Measurements from ENCODE around the gene ZFP69B.
"Not testable (repeated sequence)": the region's sequence is repeated elsewhere in the genome, so short reads cannot be mapped to it uniquely, and the experiment has no call there.

ZFP69B gene

DNA sequence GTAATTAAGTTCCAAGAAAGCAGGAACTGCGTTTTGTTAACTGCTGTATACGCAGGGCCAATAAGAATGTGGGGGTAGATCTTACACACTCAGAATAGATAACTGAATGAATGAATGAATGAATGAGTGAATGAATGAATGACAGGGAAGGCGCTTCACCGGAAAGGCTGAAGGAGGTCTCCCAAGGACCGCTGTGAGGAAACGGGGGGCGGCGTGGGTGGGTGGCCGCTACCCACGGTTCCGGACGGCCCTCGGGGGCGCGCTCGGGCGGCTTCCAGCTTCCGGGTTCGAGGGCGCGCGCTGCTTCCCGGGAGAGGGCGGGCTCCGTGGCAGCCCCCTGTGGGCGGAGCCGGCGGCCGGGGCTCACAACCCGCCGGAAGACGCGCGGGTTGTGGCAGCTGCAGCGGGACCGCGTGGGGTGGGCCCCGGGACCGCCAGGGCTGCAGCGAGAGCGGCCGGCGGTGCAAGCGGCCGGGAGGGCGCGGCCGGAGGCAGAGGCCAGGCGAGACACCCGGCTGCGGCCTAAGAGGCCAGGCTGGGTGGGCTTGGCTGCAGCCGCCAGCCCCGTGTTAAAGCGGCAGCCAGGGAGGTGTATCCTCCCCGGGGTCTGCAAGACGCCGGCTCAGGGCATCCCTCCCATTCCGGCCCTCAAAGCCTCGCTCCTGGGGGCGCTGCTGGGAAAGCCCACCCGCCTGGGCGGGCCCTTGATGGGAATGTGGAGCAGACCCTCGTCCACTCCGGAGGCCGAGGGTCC lies 26.8 kb downstream of the ZFP69B start, which contains the start of gene ZFP69:
TSS of gene ZFP69 (plus strand) at position 367 of the 754 bp plus-strand sequence. CDS start 2,072 bp downstream, outside the sequence.
- no peaks in the 10 kb centered on the region for H3K27me3 ChIP-seq (ENCODE audit: control insufficient read depth in 5 of 5, insufficient read depth in 4 of 5, low read length in 5 of 5)
- H3K27ac ChIP-seq (ENCODE audit: low read depth, low read length): peak within 1 kb of the TSS; percentile 41
- peaks cover 0 to 17% (median 15%) of the 10 kb centered on the region in 5 donors for H3K4me1 ChIP-seq (ENCODE audit: control insufficient read depth in 5 of 5, insufficient read depth in 5 of 5, low read length in 5 of 5)
- H3K9me3 ChIP-seq (ENCODE audit: control insufficient read depth in 5 of 5, low read length in 5 of 5): peaks cover 3 to 28% (median 25%) of the 10 kb centered on the region in 5 donors
- H3K4me3 ChIP-seq (ENCODE audit: low read depth in 1 of 5, low read length in 5 of 5): peak within 1 kb of the TSS; percentile 85 to 92 (median 86)
- H3K36me3 ChIP-seq (ENCODE audit: control insufficient read depth in 5 of 5, insufficient read depth in 5 of 5, low read length in 5 of 5): peaks cover 0 to 6% (median 5%) of the 10 kb centered on the region in 5 donors
- H3K9ac ChIP-seq (ENCODE audit: low read length in 5 of 5): peak within 1 kb of the TSS; percentile 69 to 86 (median 83)

DNA sequence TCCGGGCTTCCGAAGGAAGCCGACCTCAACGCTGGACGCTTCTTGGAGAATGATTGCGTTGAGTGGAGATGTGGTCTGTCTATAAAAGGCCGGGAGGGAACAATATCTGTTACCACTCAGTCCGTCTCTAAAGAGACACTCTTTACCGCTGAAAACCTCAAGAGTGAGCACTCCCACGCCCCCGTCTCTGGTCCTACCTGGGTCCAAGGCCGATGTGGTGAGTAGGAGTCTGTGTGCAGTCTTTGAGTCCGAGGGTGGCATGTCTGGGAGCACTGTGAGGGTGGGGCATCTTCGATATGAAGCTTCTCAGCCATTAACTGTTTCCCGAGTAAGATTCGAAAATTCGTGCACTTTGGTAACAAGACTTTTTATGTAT lies 27.4 kb downstream of the ZFP69B start:
- Histone ChIP-seq H3K27ac (ENCODE audit: low read depth, low read length) (peak overlapping the region; percentile 41), H3K4me1 (ENCODE audit: control insufficient read depth in 5 of 5, insufficient read depth in 5 of 5, low read length in 5 of 5) (peaks cover 0 to 17% (median 15%) of the 10 kb centered on the region in 5 donors), H3K9ac (ENCODE audit: low read length in 5 of 5) (peak overlapping the region; percentile 69 to 86 (median 82)), H3K36me3 (ENCODE audit: control insufficient read depth in 5 of 5, insufficient read depth in 5 of 5, low read length in 5 of 5) (peaks cover 1 to 10% (median 9%) of the 10 kb centered on the region in 5 donors), H3K4me3 (ENCODE audit: low read depth in 1 of 5, low read length in 5 of 5) (peak overlapping the region; percentile 85 to 92 (median 86)), H3K27me3 (ENCODE audit: control insufficient read depth in 5 of 5, insufficient read depth in 4 of 5, low read length in 5 of 5) (no peaks in the 10 kb centered on the region), H3K9me3 (ENCODE audit: control insufficient read depth in 5 of 5, low read length in 5 of 5) (peaks cover 2 to 27% (median 24%) of the 10 kb centered on the region in 5 donors)

DNA sequence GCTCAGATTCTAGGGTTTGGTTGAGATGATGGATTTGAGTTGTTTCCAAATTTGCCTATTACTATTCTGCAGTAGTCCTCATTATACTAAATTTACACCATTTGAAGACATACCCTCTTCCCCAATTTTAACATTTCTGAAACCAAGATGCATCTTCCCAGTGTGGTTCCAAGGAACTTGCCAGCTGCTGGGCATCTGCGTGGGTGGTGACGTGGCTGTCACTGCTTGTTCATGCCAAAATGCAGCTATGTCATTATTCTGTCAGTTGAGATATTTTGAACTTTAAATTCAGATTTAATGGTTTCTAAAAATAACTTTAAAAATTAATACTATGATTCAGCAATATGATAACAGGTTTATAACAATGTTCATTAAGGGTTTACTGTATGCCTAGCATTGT lies 28.0 kb downstream of the ZFP69B start:
- Histone ChIP-seq H3K36me3 (ENCODE audit: control insufficient read depth in 5 of 5, insufficient read depth in 5 of 5, low read length in 5 of 5) (peaks cover 3 to 15% (median 9%) of the 10 kb centered on the region in 5 donors), H3K4me1 (ENCODE audit: control insufficient read depth in 5 of 5, insufficient read depth in 5 of 5, low read length in 5 of 5) (peaks cover 0 to 17% (median 15%) of the 10 kb centered on the region in 5 donors), H3K4me3 (ENCODE audit: low read depth in 1 of 5, low read length in 5 of 5) (peak overlapping the region in 4 of 5 donors; percentile 85 to 92 (median 86)), H3K9me3 (ENCODE audit: control insufficient read depth in 5 of 5, low read length in 5 of 5) (peaks cover 0 to 23% (median 19%) of the 10 kb centered on the region in 5 donors), H3K9ac (ENCODE audit: low read length in 5 of 5) (peak overlapping the region in 4 of 5 donors; percentile 45 to 83 (median 80)), H3K27me3 (ENCODE audit: control insufficient read depth in 5 of 5, insufficient read depth in 4 of 5, low read length in 5 of 5) (no peaks in the 10 kb centered on the region), H3K27ac (ENCODE audit: low read depth, low read length) (no peak overlapping the region)

DNA sequence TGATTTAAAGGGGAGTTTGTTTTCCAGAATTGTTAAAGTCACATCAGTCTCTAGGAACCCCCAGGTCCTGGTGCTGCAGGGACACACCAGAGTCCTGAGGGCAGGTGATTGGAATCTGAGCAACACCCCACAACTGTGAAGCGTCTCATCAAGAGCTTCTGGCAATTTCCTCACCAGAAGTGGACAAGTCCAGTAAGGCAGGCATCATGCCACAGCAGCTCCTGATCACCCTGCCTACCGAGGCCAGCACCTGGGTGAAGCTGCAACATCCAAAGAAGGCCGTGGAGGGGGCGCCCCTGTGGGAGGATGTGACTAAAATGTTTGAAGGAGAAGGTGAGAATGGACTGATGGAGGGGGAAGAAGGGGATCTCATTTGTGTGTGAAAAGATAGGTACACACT lies 28.9 kb downstream of the ZFP69B start:
- no peak overlapping the region for H3K4me3 ChIP-seq (ENCODE audit: low read depth in 1 of 5, low read length in 5 of 5)
- no peak overlapping the region for H3K9ac ChIP-seq (ENCODE audit: low read length in 5 of 5)
- H3K9me3 ChIP-seq (ENCODE audit: control insufficient read depth in 5 of 5, low read length in 5 of 5): peaks cover 0 to 16% (median 15%) of the 10 kb centered on the region in 5 donors
- no peak overlapping the region for H3K27ac ChIP-seq (ENCODE audit: low read depth, low read length)
- no peaks in the 10 kb centered on the region for H3K27me3 ChIP-seq (ENCODE audit: control insufficient read depth in 5 of 5, insufficient read depth in 4 of 5, low read length in 5 of 5)
- peaks cover 3 to 20% (median 9%) of the 10 kb centered on the region in 5 donors for H3K36me3 ChIP-seq (ENCODE audit: control insufficient read depth in 5 of 5, insufficient read depth in 5 of 5, low read length in 5 of 5)
- H3K4me1 ChIP-seq (ENCODE audit: control insufficient read depth in 5 of 5, insufficient read depth in 5 of 5, low read length in 5 of 5): peaks cover 0 to 17% (median 15%) of the 10 kb centered on the region in 5 donors

DNA sequence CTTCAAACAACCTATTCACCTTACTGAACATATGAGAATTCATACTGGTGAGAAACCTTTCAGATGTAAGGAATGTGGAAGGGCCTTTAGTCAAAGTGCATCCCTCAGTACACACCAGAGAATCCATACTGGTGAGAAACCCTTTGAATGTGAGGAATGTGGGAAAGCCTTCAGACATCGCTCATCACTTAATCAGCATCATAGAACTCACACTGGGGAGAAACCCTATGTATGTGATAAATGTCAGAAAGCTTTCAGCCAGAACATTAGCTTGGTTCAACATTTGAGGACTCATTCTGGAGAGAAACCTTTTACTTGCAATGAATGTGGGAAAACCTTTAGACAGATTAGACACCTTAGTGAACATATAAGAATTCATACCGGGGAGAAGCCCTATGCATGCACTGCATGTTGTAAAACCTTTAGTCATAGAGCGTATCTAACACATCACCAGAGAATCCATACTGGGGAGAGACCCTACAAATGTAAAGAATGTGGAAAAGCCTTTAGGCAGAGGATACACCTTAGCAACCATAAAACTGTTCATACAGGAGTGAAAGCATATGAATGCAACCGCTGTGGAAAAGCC lies 45.1 kb downstream of the ZFP69B start:
- Histone ChIP-seq H3K9me3 (ENCODE audit: control insufficient read depth in 5 of 5, low read length in 5 of 5) (peaks cover 25 to 63% (median 61%) of the 10 kb centered on the region in 5 donors), H3K27me3 (ENCODE audit: control insufficient read depth in 5 of 5, insufficient read depth in 4 of 5, low read length in 5 of 5) (no peaks in the 10 kb centered on the region), H3K9ac (ENCODE audit: low read length in 5 of 5) (no peak overlapping the region), H3K36me3 (ENCODE audit: control insufficient read depth in 5 of 5, insufficient read depth in 5 of 5, low read length in 5 of 5) (peaks cover 25 to 52% (median 40%) of the 10 kb centered on the region in 5 donors), H3K4me3 (ENCODE audit: low read depth in 1 of 5, low read length in 5 of 5) (peak overlapping the region; percentile 10 to 48 (median 31)), H3K4me1 (ENCODE audit: control insufficient read depth in 5 of 5, insufficient read depth in 5 of 5, low read length in 5 of 5) (no peaks in the 10 kb centered on the region), H3K27ac (ENCODE audit: low read depth, low read length) (no peak overlapping the region)

DNA sequence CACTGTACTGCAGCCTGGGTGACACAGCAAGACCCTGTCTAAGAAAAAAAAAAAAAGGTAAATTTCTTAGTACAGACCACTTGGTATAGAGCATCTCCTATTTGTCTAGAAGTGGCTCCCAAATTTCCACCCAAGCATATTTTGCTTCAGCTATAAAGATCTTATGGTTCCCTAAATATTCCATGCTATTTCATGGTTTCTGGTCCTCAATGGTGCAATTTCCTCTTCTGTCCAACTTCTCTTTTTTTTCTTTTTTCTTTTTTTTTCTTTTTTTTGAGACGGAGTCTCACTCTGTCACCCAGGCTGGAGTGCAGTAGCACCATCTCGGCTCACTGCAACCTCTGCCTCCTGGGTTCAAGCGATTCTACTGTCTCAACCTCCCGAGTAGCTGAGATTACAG lies 52.4 kb downstream of the ZFP69B start:
- H3K9ac ChIP-seq (ENCODE audit: low read length in 5 of 5); H3K4me3 ChIP-seq (ENCODE audit: low read depth in 1 of 5, low read length in 5 of 5); H3K27me3 ChIP-seq (ENCODE audit: control insufficient read depth in 5 of 5, insufficient read depth in 4 of 5, low read length in 5 of 5); H3K27ac ChIP-seq (ENCODE audit: low read depth, low read length); H3K4me1 ChIP-seq (ENCODE audit: control insufficient read depth in 5 of 5, insufficient read depth in 5 of 5, low read length in 5 of 5); H3K36me3 ChIP-seq (ENCODE audit: control insufficient read depth in 5 of 5, insufficient read depth in 5 of 5, low read length in 5 of 5): not testable (repeated sequence)
- peaks cover 0 to 35% (median 30%) of the 10 kb centered on the region in 5 donors for H3K9me3 ChIP-seq (ENCODE audit: control insufficient read depth in 5 of 5, low read length in 5 of 5)

DNA sequence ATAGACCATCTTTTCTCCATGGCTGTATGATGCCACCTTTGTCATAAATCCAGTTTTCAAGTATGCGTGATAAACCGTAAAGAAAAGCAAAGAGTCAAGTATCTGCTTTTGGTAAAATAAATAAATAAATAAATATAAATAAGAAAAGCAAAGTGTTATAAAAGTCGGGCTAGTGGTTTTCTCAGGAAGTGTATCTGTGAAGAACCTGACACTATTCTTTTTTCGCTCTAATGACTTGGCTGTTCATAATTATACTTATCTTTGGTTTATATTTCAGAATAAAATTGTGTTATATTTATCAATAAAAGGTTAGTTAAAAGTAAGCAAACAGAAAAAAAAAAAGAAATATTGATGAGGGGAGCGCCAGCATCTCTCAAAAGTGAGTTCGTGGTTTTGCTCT lies 57.7 kb downstream of the ZFP69B start:
- Histone ChIP-seq H3K27ac (ENCODE audit: low read depth, low read length) (peak overlapping the region; percentile 57), H3K4me1 (ENCODE audit: control insufficient read depth in 5 of 5, insufficient read depth in 5 of 5, low read length in 5 of 5) (peaks cover 4 to 18% (median 12%) of the 10 kb centered on the region in 5 donors), H3K9ac (ENCODE audit: low read length in 5 of 5) (peak overlapping the region; percentile 48 to 98 (median 93)), H3K27me3 (ENCODE audit: control insufficient read depth in 5 of 5, insufficient read depth in 4 of 5, low read length in 5 of 5) (no peaks in the 10 kb centered on the region), H3K36me3 (ENCODE audit: control insufficient read depth in 5 of 5, insufficient read depth in 5 of 5, low read length in 5 of 5) (peaks cover 0 to 2% (median 0%) of the 10 kb centered on the region in 5 donors), H3K9me3 (ENCODE audit: control insufficient read depth in 5 of 5, low read length in 5 of 5) (peaks cover 0 to 9% (median 4%) of the 10 kb centered on the region in 5 donors), H3K4me3 (ENCODE audit: low read depth in 1 of 5, low read length in 5 of 5) (peak overlapping the region; percentile 86 to 96 (median 93))

DNA sequence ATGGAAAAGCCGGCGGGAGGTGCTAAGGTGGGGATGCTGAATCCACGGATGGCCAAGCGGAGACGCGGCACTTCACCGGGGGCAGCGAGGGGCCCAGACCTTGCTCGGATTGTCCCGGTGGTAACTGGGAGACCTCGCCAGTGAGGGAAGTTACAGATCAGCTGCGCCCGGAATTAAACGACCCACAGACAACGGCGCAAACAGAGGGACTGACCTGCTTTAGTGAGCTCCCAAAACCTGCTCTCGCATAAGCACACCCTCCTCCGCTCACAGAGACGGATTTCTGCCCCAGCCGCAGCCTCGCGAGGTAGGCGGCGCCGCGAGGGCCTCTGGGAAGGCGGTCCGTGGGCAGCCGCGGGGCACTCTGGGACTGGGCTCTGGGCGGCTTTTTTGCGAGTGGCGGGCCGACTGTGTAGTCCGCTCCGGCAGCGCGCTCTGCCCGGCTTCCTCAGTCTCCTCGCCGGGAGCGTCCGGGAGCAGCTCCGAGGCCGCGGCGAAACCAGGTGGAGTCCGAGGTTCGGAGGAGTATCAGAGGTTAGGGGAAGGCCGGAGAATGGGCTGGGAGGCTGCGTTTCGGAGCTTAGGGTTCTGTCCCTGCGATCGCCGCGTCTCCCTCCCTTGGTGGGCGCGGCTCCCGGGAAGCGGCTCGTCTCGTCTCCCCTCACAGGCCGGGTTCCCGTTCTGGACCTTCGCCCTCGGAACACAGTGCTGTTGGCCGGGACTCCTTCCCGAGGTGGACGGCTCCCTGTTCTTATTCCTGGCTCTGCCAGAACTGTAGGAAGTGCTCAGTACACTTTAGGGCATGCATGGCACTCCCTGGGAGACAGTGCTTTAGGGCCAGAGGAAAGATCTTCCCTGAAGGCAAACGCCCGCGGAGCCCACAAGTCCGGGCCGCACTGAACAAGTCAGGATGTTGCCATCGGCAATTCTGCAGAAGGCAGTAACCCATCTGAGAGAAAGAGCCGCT lies 58.4 kb downstream of the ZFP69B start, which contains the start of gene EXO5:
TSS of gene EXO5 (plus strand) at position 393 of the 967 bp plus-strand sequence. CDS start 5,778 bp downstream, outside the sequence.
- peak within 1 kb of the TSS; percentile 57 for H3K27ac ChIP-seq (ENCODE audit: low read depth, low read length)
- H3K4me3 ChIP-seq (ENCODE audit: low read depth in 1 of 5, low read length in 5 of 5): peak within 1 kb of the TSS; percentile 90 to 96 (median 94)
- peak within 1 kb of the TSS; percentile 73 to 98 (median 96) for H3K9ac ChIP-seq (ENCODE audit: low read length in 5 of 5)

More for the DNA sequence above, 58.4 kb downstream of the ZFP69B start, which contains the start of gene EXO5:
- Histone ChIP-seq H3K4me1 (ENCODE audit: control insufficient read depth in 5 of 5, insufficient read depth in 5 of 5, low read length in 5 of 5) (peaks cover 4 to 18% (median 12%) of the 10 kb centered on the region in 5 donors), H3K9me3 (ENCODE audit: control insufficient read depth in 5 of 5, low read length in 5 of 5) (peaks cover 0 to 7% (median 3%) of the 10 kb centered on the region in 5 donors), H3K36me3 (ENCODE audit: control insufficient read depth in 5 of 5, insufficient read depth in 5 of 5, low read length in 5 of 5) (peaks cover 0 to 2% (median 0%) of the 10 kb centered on the region in 5 donors), H3K27me3 (ENCODE audit: control insufficient read depth in 5 of 5, insufficient read depth in 4 of 5, low read length in 5 of 5) (no peaks in the 10 kb centered on the region)
